AG10803 (cell line): Measurements from ENCODE around the gene MBOAT7.
A peak's percentile ranks its signal among the peaks of the same experiment; 100 is the strongest.
"Not testable (repeated sequence)": the region's sequence is repeated elsewhere in the genome, so short reads cannot be mapped to it uniquely, and the experiment has no call there.

Experiments
- DNase-seq: peaks from one replicate; pipeline ENCODE4 v3.0.0; 2010; ENCODE audit warnings: low read depth
- H3K4me3 ChIP-seq: 2 replicates; pipeline ENCODE4 v1.5.1; 2011; ENCODE audit warnings: mild to moderate bottlenecking, low read length, control low read depth
- CTCF ChIP-seq: conservative IDR thresholded peaks from 2 replicates; pipeline ENCODE4 v1.5.1; 2011; ENCODE audit warnings: mild to moderate bottlenecking, low read length, control low read depth, inconsistent platforms

Gene MBOAT7

DNA sequence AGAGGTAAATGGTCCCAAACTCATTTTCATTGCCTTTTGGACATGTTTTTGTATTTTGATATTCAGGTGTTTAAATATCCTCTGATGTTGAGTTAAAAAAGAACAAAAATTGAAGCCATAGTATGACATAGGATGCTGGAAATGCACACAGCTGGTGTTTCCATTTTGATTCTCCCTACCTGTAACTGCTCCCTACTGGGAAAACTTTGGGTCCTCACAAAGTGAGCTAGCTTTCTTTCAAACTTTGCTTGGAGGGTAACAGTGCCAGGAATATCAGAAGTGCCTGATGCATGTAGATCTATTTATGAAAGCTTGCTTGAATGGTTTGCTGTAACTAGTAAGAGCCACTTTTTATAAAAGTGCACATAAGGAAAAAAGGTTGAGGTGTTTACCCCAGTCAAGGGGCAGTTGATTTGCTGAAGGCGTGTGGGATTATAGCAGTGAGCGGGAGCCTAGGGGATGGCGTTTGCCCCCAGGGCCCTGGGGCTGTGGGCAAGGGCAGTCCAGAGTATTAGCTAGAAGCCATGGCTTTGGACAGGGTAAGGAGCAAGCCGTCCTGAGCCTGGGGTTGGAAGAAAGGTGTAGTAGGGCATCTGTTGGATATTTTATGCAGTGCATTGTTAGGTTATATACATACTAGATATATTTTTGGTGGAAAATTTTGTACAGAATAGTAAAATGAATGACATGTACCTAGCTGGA, 15.5 kb upstream of the MBOAT7 start:
- no peak for DNase-seq
- H3K4me3 ChIP-seq: no peak overlapping the region
- TF ChIP-seq CTCF: no peak

DNA sequence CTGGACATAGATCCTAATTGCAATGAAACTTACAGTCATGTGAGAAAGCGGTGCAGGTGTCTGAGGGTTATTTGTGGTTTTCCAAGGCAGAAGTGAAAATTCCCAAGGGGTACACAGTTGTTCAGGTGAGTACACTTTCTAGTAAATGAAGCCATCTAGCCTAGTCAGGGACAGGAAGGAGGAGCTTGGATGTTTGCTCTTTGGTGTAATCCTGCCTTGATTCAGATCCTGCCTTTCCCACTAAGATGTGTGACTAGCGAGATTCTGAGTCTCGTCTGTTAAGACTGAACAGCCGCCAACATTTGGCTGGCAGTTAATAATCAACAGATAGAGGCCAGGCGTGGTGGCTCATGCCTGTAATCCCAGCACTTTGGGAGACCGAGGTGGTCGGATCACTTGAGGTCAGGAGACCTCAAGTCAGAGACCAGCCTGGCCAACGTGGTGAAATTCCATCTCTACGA, 13.8 kb upstream of the MBOAT7 start:
- peak; percentile 28 for DNase-seq
- H3K4me3 ChIP-seq: peak overlapping the region; percentile 14; the same call in 1 of the 2 replicates
- TF ChIP-seq CTCF: no peak

- H3K4me3 ChIP-seq: peak overlapping the region; percentile 78
- no peak for TF ChIP-seq CTCF
- DNase-seq: no peak
Observed at GRCh38 chr19:54201980-54202379, 12.6 kb upstream of the MBOAT7 start.

- DNase-seq: no peak
- no peak for TF ChIP-seq CTCF
- peak overlapping the region; percentile 78 for H3K4me3 ChIP-seq
Observed at GRCh38 chr19:54201172-54201701, 11.9 kb upstream of the MBOAT7 start.

- H3K4me3 ChIP-seq: no peak overlapping the region
- no peak for TF ChIP-seq CTCF
- DNase-seq: no peak
Observed at GRCh38 chr19:54199401-54199800, 10.0 kb upstream of the MBOAT7 start.

GRCh38 chr19:54197121-54197520, 7.7 kb upstream of the MBOAT7 start:
- DNase-seq: no peak
- no peak for TF ChIP-seq CTCF
- H3K4me3 ChIP-seq: no peak overlapping the region

DNA sequence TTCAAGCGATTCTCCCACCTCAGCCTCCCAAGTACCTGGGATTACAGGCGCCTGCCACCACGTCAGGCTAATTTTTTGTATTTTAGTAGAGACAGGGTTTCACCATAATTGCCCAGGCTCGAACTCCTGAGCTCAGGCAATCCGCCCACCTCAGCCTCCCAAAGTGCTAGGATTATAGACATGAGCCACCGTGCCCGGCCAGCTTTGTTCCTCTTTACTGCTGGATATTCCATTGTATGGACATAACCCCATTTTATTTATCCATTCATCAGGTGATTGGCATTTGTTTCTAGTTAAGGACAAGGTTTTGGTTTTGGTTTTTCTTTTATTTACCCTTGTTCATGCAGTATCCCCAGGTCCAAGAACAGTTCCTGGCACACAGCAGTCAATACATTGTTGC, 7.2 kb upstream of the MBOAT7 start:
- no peak overlapping the region for H3K4me3 ChIP-seq
- no peak for DNase-seq
- no peak for TF ChIP-seq CTCF

GRCh38 chr19:54194463-54194862, 5.1 kb upstream of the MBOAT7 start:
- DNase-seq, H3K4me3 ChIP-seq: not testable (repeated sequence)
